Stimulated activated CD4-positive, alpha-beta T cell treated with anti-CD3 and anti-CD28 coated beads, Interleukin-4, amount 100 ng/mL, for 24 hours (primary cell): ENCODE data around the gene DLG2.

Experiments
- DNase-seq: peaks from one replicate; pipeline ENCODE4 v3.0.0-alpha.2; 2020

Gene DLG2

GRCh38 chr11:83523676-83524075 lies 2103.5 kb downstream of the DLG2 start:
- no peak for DNase-seq

- no peak for DNase-seq
Measured at GRCh38 chr11:83522911-83523310, 2104.2 kb downstream of the DLG2 start.

DNA sequence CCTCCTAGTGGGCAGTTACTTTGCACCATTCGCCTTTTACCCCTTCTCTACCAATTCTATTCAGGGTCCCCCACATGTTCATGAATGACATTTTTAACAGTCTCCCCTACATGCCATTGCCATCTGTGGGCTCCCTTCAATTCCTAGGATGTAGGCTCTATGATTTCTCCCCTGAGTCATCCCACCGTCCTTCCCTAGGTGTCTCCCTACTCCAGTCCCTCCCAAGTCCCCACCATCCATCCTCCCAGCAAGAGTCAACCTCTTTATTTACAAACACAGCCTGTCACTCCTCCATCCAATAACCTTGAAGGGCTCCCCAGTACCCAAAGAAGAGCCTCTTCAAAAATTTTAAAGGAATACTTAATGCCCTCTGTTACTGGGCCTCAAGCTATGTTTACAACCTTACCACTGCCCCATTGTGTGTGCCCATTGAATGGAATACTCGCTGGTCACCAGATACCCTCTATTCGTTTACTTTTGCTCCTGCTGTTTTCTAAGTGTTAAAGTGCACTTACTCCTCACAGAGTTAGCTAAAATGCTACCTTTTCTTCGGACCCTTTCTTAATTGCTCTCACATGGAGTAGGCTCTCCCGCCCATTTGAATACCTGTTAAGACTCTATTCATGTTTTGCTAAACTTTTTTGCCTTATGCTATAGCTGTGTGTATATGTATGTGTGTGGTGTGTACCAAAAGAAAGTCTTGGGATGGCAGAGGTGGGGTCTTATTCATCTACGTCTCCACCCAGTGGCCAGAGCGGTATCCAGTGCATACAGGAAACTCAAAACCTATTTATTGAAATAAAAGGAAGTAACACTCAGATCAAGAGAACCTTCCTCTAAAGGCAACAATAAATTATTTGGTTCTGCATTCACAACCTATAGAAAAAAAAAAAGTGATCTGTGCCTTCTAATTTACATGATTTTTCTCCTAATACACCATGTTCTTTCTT lies 2105.2 kb downstream of the DLG2 start:
- DNase-seq = no peak

- no peak for DNase-seq
Measured at GRCh38 chr11:83520849-83521248, 2106.3 kb downstream of the DLG2 start.

DNA sequence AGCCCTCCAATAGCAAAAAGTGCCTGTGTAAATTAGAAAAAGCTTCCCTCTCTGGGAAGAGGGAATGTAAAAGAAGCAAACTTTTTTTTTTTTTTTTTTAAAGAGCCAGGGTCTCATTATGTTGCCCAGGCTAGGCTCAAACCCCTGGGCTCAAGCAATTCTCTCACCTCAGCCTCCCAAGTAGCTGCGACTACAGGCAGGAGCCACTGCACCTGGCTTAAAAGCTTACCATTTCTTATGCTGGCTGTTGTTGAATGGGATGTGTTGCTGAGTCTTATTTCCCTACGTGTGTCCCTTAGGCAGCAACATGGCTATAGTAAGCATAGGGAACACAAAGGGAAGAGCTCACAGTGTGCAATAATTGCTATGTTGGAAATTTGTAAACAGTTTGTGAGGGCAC lies 2115.5 kb downstream of the DLG2 start:
- no peak for DNase-seq

DNA sequence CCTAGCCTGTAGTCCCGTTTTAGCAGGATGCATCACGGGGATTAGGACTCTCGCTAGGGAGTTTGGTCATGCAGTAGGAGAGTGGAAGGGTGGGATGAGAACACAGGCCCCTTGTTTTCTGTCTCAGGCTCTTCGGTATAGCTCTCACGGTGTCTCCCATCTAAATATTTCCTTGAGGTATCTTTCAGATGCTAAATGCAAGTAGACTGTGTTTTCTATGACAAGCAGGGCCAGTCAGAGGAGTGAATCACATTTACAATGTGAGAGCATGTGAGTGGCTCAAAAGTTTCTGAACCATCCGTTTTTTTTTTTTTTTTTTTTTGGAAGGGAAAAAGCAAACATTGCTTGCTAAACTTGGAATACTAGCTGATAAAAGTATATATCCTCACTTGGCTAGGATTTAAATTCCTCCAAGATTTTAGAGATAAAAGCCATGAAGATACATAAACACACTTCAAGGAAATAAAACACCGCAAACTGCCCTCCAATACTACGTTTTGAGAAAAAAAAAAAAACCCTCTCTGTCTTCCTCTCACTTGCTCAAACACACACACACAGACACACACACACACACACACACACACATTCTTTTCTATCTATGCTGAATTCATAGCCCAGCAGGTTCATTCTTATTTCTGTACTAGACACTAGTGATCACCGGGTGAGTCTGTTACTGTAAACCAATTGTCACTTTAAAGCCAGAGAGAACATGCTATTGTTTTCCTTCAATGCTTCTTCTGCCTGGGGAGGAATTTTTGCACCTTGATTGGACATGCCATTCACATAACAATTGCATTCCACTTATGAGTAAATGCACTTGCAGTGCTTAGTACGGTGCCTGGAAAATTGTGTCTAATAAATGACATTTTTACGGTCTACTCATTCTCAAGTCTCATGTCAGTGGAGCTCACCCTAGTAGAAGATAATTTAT lies 2116.3 kb downstream of the DLG2 start:
- DNase-seq = no peak

- DNase-seq = no peak
Measured at GRCh38 chr11:83508804-83509203, 2118.3 kb downstream of the DLG2 start.

GRCh38 chr11:83502041-83502440 lies 2125.1 kb downstream of the DLG2 start:
- DNase-seq = no peak

GRCh38 chr11:83493917-83494316 lies 2133.2 kb downstream of the DLG2 start:
- no peak for DNase-seq

DNA sequence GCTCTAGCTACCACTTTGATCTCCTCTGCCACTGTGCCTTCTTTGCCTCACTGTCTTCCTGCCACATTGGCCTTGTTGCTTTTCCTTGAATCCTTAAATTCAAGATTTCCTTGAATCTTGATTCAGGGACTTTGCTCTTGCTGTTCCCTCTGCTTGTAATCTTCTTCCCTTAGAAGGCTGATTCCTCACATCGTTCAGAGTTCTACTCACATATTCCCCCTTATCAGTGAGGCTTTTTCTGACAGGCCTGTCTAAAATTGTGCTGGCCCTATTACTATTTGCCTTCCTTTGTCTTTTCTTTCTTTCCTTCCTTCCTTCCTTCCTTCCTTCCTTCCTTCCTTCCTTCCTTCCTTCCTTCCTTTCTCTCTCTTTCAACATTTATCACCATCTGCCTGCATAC lies 2134.1 kb downstream of the DLG2 start:
- DNase-seq = no peak

DNA sequence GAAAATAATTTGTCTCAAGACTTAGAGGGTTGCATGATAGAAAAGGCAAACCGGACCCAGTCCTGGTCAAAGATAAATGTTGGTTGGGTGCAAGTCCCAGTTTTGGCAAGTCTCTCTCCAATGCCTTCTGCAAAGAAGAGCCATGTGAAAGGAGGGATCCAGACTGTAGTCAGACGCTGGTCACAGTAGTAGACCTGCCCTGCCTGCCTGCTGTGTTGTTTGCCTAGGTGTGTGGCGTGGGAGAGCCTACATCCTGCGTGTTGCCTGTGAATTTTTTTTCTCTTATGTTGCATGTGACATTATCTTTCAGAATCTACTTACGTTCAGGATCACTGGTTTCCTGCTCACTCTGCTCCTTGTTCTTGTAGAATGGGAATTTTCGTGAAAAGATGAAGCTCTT lies 2143.3 kb downstream of the DLG2 start:
- DNase-seq = no peak

DNA sequence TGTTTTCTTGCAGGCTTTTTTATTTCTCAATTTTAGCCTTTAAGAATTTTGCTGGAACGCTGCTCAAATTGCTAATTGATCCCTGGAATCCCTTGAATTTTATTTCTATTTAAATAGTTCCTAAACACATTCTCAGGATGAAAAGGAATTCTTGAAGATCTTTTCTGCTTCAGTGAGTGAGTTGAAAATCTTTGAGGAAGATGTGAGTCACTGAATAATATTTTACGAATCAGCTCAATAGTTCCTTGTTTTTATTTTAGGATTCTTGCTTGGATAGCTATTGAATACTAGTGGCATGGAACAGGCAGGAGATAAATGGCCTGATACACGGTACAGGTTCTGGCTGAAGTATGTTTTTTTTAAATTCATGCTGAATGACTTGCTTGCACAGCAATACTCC lies 2146.3 kb downstream of the DLG2 start:
- no peak for DNase-seq

GRCh38 chr11:83480251-83480650 lies 2146.9 kb downstream of the DLG2 start:
- no peak for DNase-seq

DNA sequence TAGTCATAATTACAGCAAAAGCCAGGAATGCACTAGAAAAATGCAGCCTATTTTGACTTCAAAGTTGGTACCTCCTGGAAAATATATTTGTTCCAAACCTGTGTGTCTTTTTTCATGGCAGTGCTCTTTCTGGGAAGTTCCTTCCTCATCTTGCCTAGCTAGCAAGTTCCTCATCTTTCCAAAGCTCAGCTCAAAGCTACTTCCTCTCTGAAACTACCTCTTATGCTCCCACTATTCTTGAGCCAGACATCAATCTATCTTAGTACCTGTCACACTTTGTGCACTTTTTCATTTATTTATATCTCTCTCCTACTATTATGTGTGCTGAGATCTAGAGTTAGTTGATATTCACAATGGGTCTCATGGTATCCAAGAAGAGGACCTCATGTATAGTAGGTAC lies 2149.4 kb downstream of the DLG2 start:
- DNase-seq = no peak

- no peak for DNase-seq
Measured at GRCh38 chr11:83475760-83476159, 2151.4 kb downstream of the DLG2 start.

DNA sequence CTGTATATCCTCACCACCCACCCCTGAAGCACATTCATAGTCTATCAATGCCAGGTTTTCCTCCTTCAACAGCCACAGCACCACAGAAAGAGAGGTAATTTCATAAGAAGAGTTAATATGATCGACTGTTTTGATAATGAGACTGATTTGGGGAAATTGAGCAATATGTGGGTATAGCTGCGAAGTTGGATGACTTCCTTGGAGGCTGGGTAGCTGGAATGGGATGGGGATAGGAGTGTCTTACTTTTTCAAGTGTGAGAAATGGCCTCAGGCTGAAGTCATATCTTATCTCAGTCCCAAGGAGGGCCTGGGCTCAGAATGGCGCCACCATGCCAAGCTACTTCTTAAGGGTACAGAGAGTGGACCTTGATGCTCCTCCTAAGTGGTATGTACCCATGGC lies 2153.4 kb downstream of the DLG2 start:
- no peak for DNase-seq

DNA sequence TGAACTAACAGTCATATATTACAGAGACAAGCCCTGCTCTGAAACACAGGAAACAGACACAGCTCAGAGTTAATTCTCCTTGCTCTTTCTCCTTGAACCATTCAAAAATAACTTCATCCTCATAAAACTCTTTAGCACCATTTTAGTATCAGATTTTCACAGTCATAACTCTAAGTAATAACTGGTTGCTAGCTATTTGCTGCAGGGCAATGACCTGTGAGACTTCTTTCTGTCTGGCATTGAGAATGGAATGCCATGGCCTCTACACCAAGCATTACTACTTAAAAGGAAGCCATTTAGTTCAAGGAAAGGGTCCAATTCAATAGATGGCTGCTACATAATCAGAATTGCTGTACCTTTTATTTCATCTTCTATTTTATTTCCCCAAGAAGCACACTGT lies 2154.3 kb downstream of the DLG2 start:
- no peak for DNase-seq

- DNase-seq = no peak
Measured at GRCh38 chr11:83471831-83472727, 2155.1 kb downstream of the DLG2 start.

DNA sequence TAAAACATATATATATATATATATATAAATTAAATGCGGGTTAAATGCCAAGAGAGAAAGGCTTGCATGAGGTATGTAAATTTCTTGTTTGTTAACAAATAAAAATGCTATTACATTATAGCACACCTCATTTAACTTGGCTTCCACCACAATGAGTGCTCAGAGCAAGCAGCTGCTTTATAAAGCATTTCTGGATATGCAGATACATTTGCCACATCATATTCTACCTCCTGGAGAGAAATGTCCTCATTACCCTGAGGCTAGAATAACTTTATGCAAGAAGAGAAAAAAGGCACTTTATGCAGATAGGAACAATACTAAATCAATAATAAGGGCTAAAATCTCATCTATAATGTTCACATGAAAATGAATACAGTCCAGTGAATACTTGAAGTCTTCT lies 2159.3 kb downstream of the DLG2 start:
- no peak for DNase-seq

- no peak for DNase-seq
Measured at GRCh38 chr11:83464160-83464944, 2162.8 kb downstream of the DLG2 start.

DNA sequence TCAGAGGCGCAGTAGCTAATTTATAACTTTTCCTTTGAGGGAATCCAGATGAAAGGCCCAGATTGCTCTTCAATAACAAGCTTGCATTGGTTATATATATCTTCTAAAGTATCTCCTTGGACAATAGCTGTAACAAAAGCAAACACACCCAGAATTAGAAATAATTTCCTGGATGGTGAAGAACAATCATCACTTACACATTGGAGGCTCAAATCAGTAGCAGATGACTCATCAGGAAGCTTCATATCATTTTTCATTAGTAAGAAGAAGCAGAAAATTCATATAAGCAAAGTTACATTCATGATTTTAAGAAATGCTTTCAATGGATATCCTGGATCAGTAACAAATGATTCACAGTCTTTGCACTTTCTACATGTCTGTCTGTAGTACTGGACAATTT lies 2167.3 kb downstream of the DLG2 start:
- DNase-seq = no peak

DNA sequence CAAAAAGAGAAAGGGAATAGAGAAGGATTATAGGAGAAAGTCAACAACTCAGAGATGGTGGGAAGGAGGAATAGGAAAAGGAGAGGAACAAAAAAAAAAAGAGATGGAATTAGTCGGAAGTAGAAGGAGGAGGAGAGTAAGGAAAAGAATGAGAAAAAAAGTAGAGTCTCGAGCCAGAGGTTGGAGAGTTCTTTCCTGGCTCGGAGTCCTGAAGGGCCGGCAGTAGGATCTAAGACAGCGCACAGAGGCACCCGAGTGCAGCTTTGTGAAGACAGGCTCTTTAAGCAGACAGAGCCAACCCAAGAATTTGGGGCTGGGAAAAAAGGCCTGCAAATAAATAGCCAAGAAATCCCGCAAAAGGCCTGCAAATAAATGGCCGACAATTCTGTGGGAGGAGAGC lies 2170.6 kb downstream of the DLG2 start:
- no peak for DNase-seq
